ENCODE data around the gene PRKCH. TPM values are rescaled to one million over a fixed set of nuclear protein-coding genes. Genes with fewer than 3 reads are reported as not detected.

PRKCH gene
- total RNA-seq, 1 experiment from 2014 or later: 5.2 TPM

GRCh38 chr14:61503167-61503801, 181.9 kb downstream of the PRKCH start:
- Mint-ChIP-seq H3K36me3 (ENCODE audit: insufficient read depth in 1 of 3, low read depth in 3 of 3) (peaks cover 0 to 4% (median 2%) of the 10 kb centered on the region in 3 experiments; a peak in 1 of 7 replicates), H3K4me3 (no peak overlapping the region), H3K4me1 (peaks cover 70 to 71% of the 10 kb centered on the region in 2 experiments), H3K27ac (peak overlapping the region; percentile 88 to 99 (median 96); a peak in 6 of 7 replicates), H3K9me3 (0 out of 5 replicates have a peak, but pooled peaks cover 0 to 2% of the 10 kb centered on the region in 2 experiments), H3K27me3 (ENCODE audit: low read depth) (no peaks in the 10 kb centered on the region)
- no peak overlapping the region for H3K14ac ChIP-seq (ENCODE audit: insufficient read depth, low read length)
- no peaks in the 10 kb centered on the region for H3K9me3 ChIP-seq (ENCODE audit: control insufficient read depth, low read depth, low read length)
- no peaks in the 10 kb centered on the region for H3K79me2 ChIP-seq (ENCODE audit: insufficient read depth, low read length)
- H3K9ac ChIP-seq (ENCODE audit: extremely low read depth, insufficient read length, low read length): peak overlapping the region; percentile 16
- DNase-seq: no peak
- H3K4me1 ChIP-seq (ENCODE audit: insufficient read depth, low read length): peaks cover 23% of the 10 kb centered on the region; the same call in 1 of the 2 replicates
- H2BK120ac ChIP-seq (ENCODE audit: low read depth, low read length, poor library complexity, severe bottlenecking): no peak overlapping the region
- no peak overlapping the region for H3K18ac ChIP-seq (ENCODE audit: insufficient read length, low read depth, low read length)
- no peak overlapping the region for H4K8ac ChIP-seq (replicated peaks; ENCODE audit: insufficient read length, low read depth, low read length)
- H2BK12ac ChIP-seq (ENCODE audit: insufficient read length, low read depth, low read length): no peak overlapping the region
- H3K23me2 ChIP-seq (ENCODE audit: insufficient read length, low read depth, low read length, poor library complexity, severe bottlenecking): no peaks in the 10 kb centered on the region
- H4K5ac ChIP-seq (ENCODE audit: insufficient read length, low read depth, low read length): no peak overlapping the region
- H4K91ac ChIP-seq (ENCODE audit: insufficient read length, low read depth, low read length): no peak overlapping the region
- H2BK15ac ChIP-seq (ENCODE audit: low read depth, low read length): no peak overlapping the region
- no peak overlapping the region for H3K4me2 ChIP-seq (ENCODE audit: insufficient read depth, insufficient read length, low read length)
- peak overlapping the region; percentile 91 for H3K27ac ChIP-seq (ENCODE audit: insufficient read length, low read depth, low read length)
- no peak overlapping the region for H3K56ac ChIP-seq (ENCODE audit: insufficient read length, low read depth, low read length)
- no peak overlapping the region for H3T11ph ChIP-seq (ENCODE audit: low read length)
- H2AFZ ChIP-seq (ENCODE audit: low read length): no peak overlapping the region
- no peaks in the 10 kb centered on the region for H3K79me1 ChIP-seq (ENCODE audit: insufficient read depth, low read depth, low read length, poor library complexity, severe bottlenecking)
- no peak overlapping the region for H3K23ac ChIP-seq (ENCODE audit: insufficient read length, low read depth, low read length)
- no peaks in the 10 kb centered on the region for H3K27me3 ChIP-seq (ENCODE audit: insufficient read depth, low read length)
- no peak overlapping the region for H3K4ac ChIP-seq (ENCODE audit: low read depth, low read length)
- H2BK5ac ChIP-seq (ENCODE audit: insufficient read length, low read length): no peak overlapping the region
- TF ChIP-seq, protein P1, sequence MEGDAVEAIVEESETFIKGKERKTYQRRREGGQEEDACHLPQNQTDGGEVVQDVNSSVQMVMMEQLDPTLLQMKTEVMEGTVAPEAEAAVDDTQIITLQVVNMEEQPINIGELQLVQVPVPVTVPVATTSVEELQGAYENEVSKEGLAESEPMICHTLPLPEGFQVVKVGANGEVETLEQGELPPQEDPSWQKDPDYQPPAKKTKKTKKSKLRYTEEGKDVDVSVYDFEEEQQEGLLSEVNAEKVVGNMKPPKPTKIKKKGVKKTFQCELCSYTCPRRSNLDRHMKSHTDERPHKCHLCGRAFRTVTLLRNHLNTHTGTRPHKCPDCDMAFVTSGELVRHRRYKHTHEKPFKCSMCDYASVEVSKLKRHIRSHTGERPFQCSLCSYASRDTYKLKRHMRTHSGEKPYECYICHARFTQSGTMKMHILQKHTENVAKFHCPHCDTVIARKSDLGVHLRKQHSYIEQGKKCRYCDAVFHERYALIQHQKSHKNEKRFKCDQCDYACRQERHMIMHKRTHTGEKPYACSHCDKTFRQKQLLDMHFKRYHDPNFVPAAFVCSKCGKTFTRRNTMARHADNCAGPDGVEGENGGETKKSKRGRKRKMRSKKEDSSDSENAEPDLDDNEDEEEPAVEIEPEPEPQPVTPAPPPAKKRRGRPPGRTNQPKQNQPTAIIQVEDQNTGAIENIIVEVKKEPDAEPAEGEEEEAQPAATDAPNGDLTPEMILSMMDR (conservative IDR thresholded peaks at IDR 0.05): no peak
- H2BK20ac ChIP-seq (ENCODE audit: low read depth, low read length, poor library complexity, severe bottlenecking): no peak overlapping the region
- H4K20me1 ChIP-seq (ENCODE audit: control insufficient read depth, insufficient read depth, insufficient read length): no peaks in the 10 kb centered on the region
- H2AK5ac ChIP-seq (ENCODE audit: insufficient read length, low read length): no peak overlapping the region
- no CpG with 5 or more reads among the region's 7 CpGs for WGBS (ENCODE audit: extremely low coverage, insufficient read length, low lambda C conversion rate)
